Neuronal stem cell (in vitro differentiated cells): ENCODE data around the gene RIN3.

ENCODE experiments used
- DNase-seq: peaks from one replicate; pipeline ENCODE4 v3.0.0-alpha.2; 2013; ENCODE audit warnings: low spot score
- H2AFZ ChIP-seq: one replicate; pipeline ENCODE4 v1.6.1; 2013; ENCODE audit warnings: mild to moderate bottlenecking, low read length, inconsistent platforms
- H2AK5ac ChIP-seq: 2 replicates; pipeline ENCODE4 v1.6.1; 2013; ENCODE audit warnings: low read depth, mild to moderate bottlenecking, inconsistent platforms, low read length, moderate library complexity, mixed read lengths
- H2BK120ac ChIP-seq: 2 replicates; pipeline ENCODE4 v1.6.1; 2013; ENCODE audit warnings: low read depth, mild to moderate bottlenecking, inconsistent platforms, low read length, moderate library complexity, mixed read lengths
- H2BK12ac ChIP-seq: one replicate; pipeline ENCODE4 v1.6.1; 2013; ENCODE audit warnings: low read length, inconsistent platforms
- H2BK15ac ChIP-seq: 2 replicates; pipeline ENCODE4 v1.6.1; 2013; ENCODE audit warnings: mild to moderate bottlenecking, low read length, inconsistent platforms, mixed read lengths
- H2BK5ac ChIP-seq: one replicate; pipeline ENCODE4 v1.6.1; 2013; ENCODE audit warnings: inconsistent platforms, mild to moderate bottlenecking, low read length, moderate library complexity
- H3K14ac ChIP-seq: one replicate; pipeline ENCODE4 v1.6.1; 2013; ENCODE audit warnings: low read length, inconsistent platforms
- H3K18ac ChIP-seq: 2 replicates; pipeline ENCODE4 v1.6.1; 2013; ENCODE audit warnings: low read length, inconsistent platforms
- H3K23ac ChIP-seq: 2 replicates; pipeline ENCODE4 v1.6.1; 2013; ENCODE audit warnings: low read depth, mild to moderate bottlenecking, mixed read lengths, low read length, inconsistent platforms; ENCODE audit not compliant: poor library complexity
- H3K27ac ChIP-seq: replicated peaks from 3 replicates; pipeline ENCODE4 v1.5.1; 2013; ENCODE audit warnings: low read length, inconsistent platforms
- H3K27me3 ChIP-seq, 3 experiments: 2 replicates each; pipeline ENCODE4 v1.6.1; 2013; ENCODE audit warnings: low read length in 3 of 3, mild to moderate bottlenecking in 2 of 3, inconsistent platforms in 1 of 3, low read depth in 1 of 3, mixed read lengths in 1 of 3, moderate library complexity in 1 of 3; ENCODE audit not compliant: control insufficient read depth in 3 of 3, insufficient read depth in 3 of 3
- H3K36me3 ChIP-seq, 2 donors: replicated peaks in 1 of 2; 2 replicates each; pipeline ENCODE4 v1.6.1; 2013; ENCODE audit warnings: low read length in 2 of 2; ENCODE audit not compliant: control insufficient read depth in 2 of 2, insufficient read depth in 2 of 2
- H3K4ac ChIP-seq: 2 replicates; pipeline ENCODE4 v1.6.1; 2013; ENCODE audit warnings: inconsistent platforms, mild to moderate bottlenecking, low read length, moderate library complexity
- H3K4me1 ChIP-seq, 2 donors: 1 replicate in 1 of 2; 2 replicates in 1 of 2; pipeline ENCODE4 v1.6.1; 2013; ENCODE audit warnings: low read length in 2 of 2, low read depth in 1 of 2; ENCODE audit not compliant: control insufficient read depth in 2 of 2, insufficient read depth in 1 of 2
- H3K4me2 ChIP-seq: one replicate; pipeline ENCODE4 v1.6.1; 2013; ENCODE audit warnings: mild to moderate bottlenecking, low read length, inconsistent platforms; ENCODE audit not compliant: insufficient read depth, poor library complexity, severe bottlenecking
- H3K4me3 ChIP-seq, 2 donors: 2 replicates each; pipeline ENCODE4 v1.5.1; 2013; ENCODE audit warnings: low read length in 2 of 2, mild to moderate bottlenecking in 2 of 2, inconsistent platforms in 1 of 2, moderate library complexity in 1 of 2
- H3K79me1 ChIP-seq: one replicate; pipeline ENCODE4 v1.6.1; 2013; ENCODE audit warnings: low read depth, mild to moderate bottlenecking, inconsistent platforms, low read length, moderate library complexity
- H3K9ac ChIP-seq: one replicate; pipeline ENCODE4 v1.6.1; 2013; ENCODE audit warnings: mild to moderate bottlenecking, low read depth, low read length, inconsistent platforms; ENCODE audit not compliant: poor library complexity
- H3K9me3 ChIP-seq, 2 donors: replicated peaks in 1 of 2; 2 replicates each; pipeline versions ENCODE3 to v1.6.1; 2013; ENCODE audit warnings: low read length in 2 of 2, mild to moderate bottlenecking in 2 of 2, inconsistent platforms in 1 of 2, low read depth in 1 of 2, mixed read lengths in 1 of 2, moderate library complexity in 1 of 2; ENCODE audit not compliant: control insufficient read depth in 2 of 2, insufficient read depth in 1 of 2
- H4K8ac ChIP-seq: one replicate; pipeline ENCODE4 v1.6.1; 2013; ENCODE audit warnings: low read depth, mild to moderate bottlenecking, inconsistent platforms, low read length, moderate library complexity
- H4K91ac ChIP-seq: one replicate; pipeline ENCODE4 v1.6.1; 2013; ENCODE audit warnings: low read length, low read depth, mild to moderate bottlenecking, inconsistent platforms; ENCODE audit not compliant: poor library complexity
- WGBS, 2 donors: extraction: QIAGEN DNeasy Blood & Tissue Kit; methylation state at CpG; one replicate each; pipeline ENCODE4 v1.1.7; 2013; ENCODE audit warnings: missing lambda C conversion rate in 2 of 2, mixed read lengths in 1 of 2; ENCODE audit not compliant: insufficient read length in 2 of 2, insufficient replicate concordance in 1 of 2; ENCODE audit errors: extremely low coverage in 2 of 2; 5-methylcytosine and 5-hydroxymethylcytosine counted together

The RIN3 gene

GRCh38 chr14:92584220-92584619 is 70.6 kb downstream of the RIN3 start:
- H3K27me3 ChIP-seq: no peaks in the 10 kb centered on the region
- H3K9ac ChIP-seq: no peak overlapping the region
- no peak overlapping the region for H2AK5ac ChIP-seq
- no peak overlapping the region for H3K27ac ChIP-seq
- H2BK5ac ChIP-seq: no peak overlapping the region
- no peak for DNase-seq
- peaks cover 3 to 4% of the 10 kb centered on the region in 2 donors for H3K9me3 ChIP-seq
- no CpG with 5 or more reads among the region's 3 CpGs for WGBS, 2 donors
- H4K8ac ChIP-seq: peak overlapping the region; percentile 74
- H2BK120ac ChIP-seq: no peak overlapping the region
- peaks cover 0 to 12% of the 10 kb centered on the region in 2 donors for H3K36me3 ChIP-seq
- no peak overlapping the region for H2BK12ac ChIP-seq
- no peak overlapping the region for H3K4me2 ChIP-seq
- H3K18ac ChIP-seq: peak overlapping the region; percentile 6
- H3K79me1 ChIP-seq: no peaks in the 10 kb centered on the region
- no peak overlapping the region for H3K4ac ChIP-seq
- no peaks in the 10 kb centered on the region for H3K4me1 ChIP-seq
- no peak overlapping the region for H4K91ac ChIP-seq
- H3K4me3 ChIP-seq: no peak overlapping the region
- no peak overlapping the region for H2AFZ ChIP-seq
- peak overlapping the region; percentile 14 for H3K14ac ChIP-seq
- H2BK15ac ChIP-seq: no peak overlapping the region
- H3K23ac ChIP-seq: peak overlapping the region; percentile 16

GRCh38 chr14:92584816-92585215 is 71.2 kb downstream of the RIN3 start:
- Histone ChIP-seq H3K36me3 (peaks cover 0 to 10% of the 10 kb centered on the region in 2 donors), H3K14ac (no peak overlapping the region), H3K23ac (peak overlapping the region; percentile 16), H4K91ac (no peak overlapping the region), H2AK5ac (no peak overlapping the region), H2BK12ac (no peak overlapping the region), H3K79me1 (no peaks in the 10 kb centered on the region), H3K4me1 (no peaks in the 10 kb centered on the region), H3K9me3 (peaks cover 3 to 4% of the 10 kb centered on the region in 2 donors), H2BK15ac (no peak overlapping the region), H3K4me2 (no peak overlapping the region), H4K8ac (peak overlapping the region; percentile 74), H2AFZ (no peak overlapping the region), H2BK120ac (no peak overlapping the region), H2BK5ac (no peak overlapping the region), H3K18ac (no peak overlapping the region), H3K27me3 (no peaks in the 10 kb centered on the region), H3K9ac (no peak overlapping the region), H3K4me3 (no peak overlapping the region), H3K27ac (no peak overlapping the region), H3K4ac (no peak overlapping the region)
- DNase-seq: no peak
- no CpG with 5 or more reads among the region's 6 CpGs for WGBS, 2 donors

- DNase-seq: no peak
- no peak overlapping the region for H3K18ac ChIP-seq
Measured at GRCh38 chr14:92585981-92586937, 72.7 kb downstream of the RIN3 start.

GRCh38 chr14:92586963-92587699 is 73.5 kb downstream of the RIN3 start:
- Histone ChIP-seq H2BK12ac (no peak overlapping the region), H2BK120ac (no peak overlapping the region), H4K8ac (no peak overlapping the region), H3K36me3 (peaks cover 0 to 10% of the 10 kb centered on the region in 2 donors), H3K23ac (no peak overlapping the region), H3K9me3 (peaks cover 2 to 3% of the 10 kb centered on the region in 2 donors), H3K14ac (no peak overlapping the region), H2BK5ac (no peak overlapping the region), H3K27ac (no peak overlapping the region), H3K79me1 (no peaks in the 10 kb centered on the region), H3K4me1 (no peaks in the 10 kb centered on the region), H3K4me3 (no peak overlapping the region), H3K18ac (no peak overlapping the region), H2BK15ac (no peak overlapping the region), H2AFZ (no peak overlapping the region), H3K9ac (no peak overlapping the region), H3K4me2 (no peak overlapping the region), H3K27me3 (no peaks in the 10 kb centered on the region), H3K4ac (no peak overlapping the region), H2AK5ac (no peak overlapping the region), H4K91ac (no peak overlapping the region)
- no peak for DNase-seq
- WGBS, 2 donors: no CpG with 5 or more reads among the region's 7 CpGs

More at GRCh38 chr14:92585981-92586937, 72.7 kb downstream of the RIN3 start:
- Histone ChIP-seq H2AFZ (no peak overlapping the region), H3K14ac (no peak overlapping the region), H3K36me3 (peaks cover 0 to 10% of the 10 kb centered on the region in 2 donors), H2BK5ac (no peak overlapping the region), H3K4me1 (no peaks in the 10 kb centered on the region), H2BK120ac (no peak overlapping the region), H3K23ac (no peak overlapping the region), H2BK15ac (no peak overlapping the region), H3K27ac (no peak overlapping the region), H3K79me1 (no peaks in the 10 kb centered on the region), H2BK12ac (no peak overlapping the region), H3K9ac (no peak overlapping the region), H4K91ac (no peak overlapping the region), H3K4me2 (no peak overlapping the region), H3K4ac (no peak overlapping the region), H3K9me3 (peaks cover 3 to 4% of the 10 kb centered on the region in 2 donors), H3K4me3 (no peak overlapping the region), H2AK5ac (no peak overlapping the region), H3K27me3 (no peaks in the 10 kb centered on the region), H4K8ac (no peak overlapping the region)
- WGBS, 2 donors: no CpG with 5 or more reads among the region's 9 CpGs
